Measurements from ENCODE around the gene HYAL2. TPM values are rescaled to one million over a fixed set of nuclear protein-coding genes. Genes with fewer than 3 reads are reported as not detected.
A peak's percentile ranks its signal among the peaks of the same experiment; 100 is the strongest.

The HYAL2 gene, protein sequence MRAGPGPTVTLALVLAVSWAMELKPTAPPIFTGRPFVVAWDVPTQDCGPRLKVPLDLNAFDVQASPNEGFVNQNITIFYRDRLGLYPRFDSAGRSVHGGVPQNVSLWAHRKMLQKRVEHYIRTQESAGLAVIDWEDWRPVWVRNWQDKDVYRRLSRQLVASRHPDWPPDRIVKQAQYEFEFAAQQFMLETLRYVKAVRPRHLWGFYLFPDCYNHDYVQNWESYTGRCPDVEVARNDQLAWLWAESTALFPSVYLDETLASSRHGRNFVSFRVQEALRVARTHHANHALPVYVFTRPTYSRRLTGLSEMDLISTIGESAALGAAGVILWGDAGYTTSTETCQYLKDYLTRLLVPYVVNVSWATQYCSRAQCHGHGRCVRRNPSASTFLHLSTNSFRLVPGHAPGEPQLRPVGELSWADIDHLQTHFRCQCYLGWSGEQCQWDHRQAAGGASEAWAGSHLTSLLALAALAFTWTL
- total RNA-seq, result 1 to 10 TPM; 7.4 TPM

GRCh38 chr3:50322386-50323091 lies at the start of gene HYAL2:
Gene HYAL2 (minus strand): TSS chr3:50322745. CDS start chr3:50320489, 2,256 bp downstream.
- ATAC-seq, result no peak
- peak within 1 kb of the TSS; percentile 93 for H3K27ac Mint-ChIP-seq
- H3K4me3 Mint-ChIP-seq, result peak within 1 kb of the TSS; percentile 89
- no peaks in the 10 kb centered on the region for H3K27me3 Mint-ChIP-seq
- H3K4me1 Mint-ChIP-seq, result peaks cover 35% of the 10 kb centered on the region
- H3K36me3 Mint-ChIP-seq, result no peaks in the 10 kb centered on the region
- H3K9me3 Mint-ChIP-seq (ENCODE audit: low read depth), result no peaks in the 10 kb centered on the region
- CTCF ChIA-PET, result interaction anchor here (1.3 to 18.0 kb wide), 6 partner anchors 13 to 48 kb away, joined by 3 to 266 read pairs (median 14); partner anchors contain the start of genes HYAL1, HYAL3, IFRD2 and NAA80
- DNase-seq, result peak; percentile 40

GRCh38 chr3:50371133-50371685 lies 48.7 kb upstream of the HYAL2 start:
- Mint-ChIP-seq H3K4me3 (no peak overlapping the region), H3K27ac (no peak overlapping the region), H3K27me3 (no peaks in the 10 kb centered on the region), H3K4me1 (no peaks in the 10 kb centered on the region), H3K9me3 (ENCODE audit: low read depth) (no peaks in the 10 kb centered on the region), H3K36me3 (no peaks in the 10 kb centered on the region)
- CTCF ChIA-PET, result interaction anchor here (0.8 to 2.0 kb wide), 2 partner anchors 153 to 171 kb away, joined by 3 to 9 read pairs; no protein-coding TSS in a partner anchor
- ATAC-seq (no peak), DNase-seq (no peak)

DNA sequence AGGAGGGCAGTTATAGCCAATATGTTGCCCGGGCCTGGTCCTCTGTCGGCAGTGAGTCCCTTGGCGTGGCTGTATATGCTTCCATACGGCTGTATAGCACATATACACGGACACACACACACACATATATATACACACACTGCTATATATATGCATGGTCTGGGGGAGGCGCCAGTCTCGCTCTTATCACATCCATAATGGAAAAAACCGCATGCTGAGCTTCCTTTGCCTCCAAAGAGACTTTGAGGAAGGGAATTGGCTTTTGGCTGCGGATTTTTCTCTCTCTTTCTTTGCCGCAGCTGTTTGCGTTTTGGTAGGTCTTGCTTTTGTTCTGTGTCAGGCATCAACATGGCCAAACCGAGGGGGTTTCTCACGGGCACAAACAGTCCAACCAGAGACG lies 48.0 kb upstream of the HYAL2 start:
- no peak for ATAC-seq
- Mint-ChIP-seq H3K36me3 (no peaks in the 10 kb centered on the region), H3K4me1 (peaks cover 2% of the 10 kb centered on the region), H3K27ac (no peak overlapping the region), H3K27me3 (no peaks in the 10 kb centered on the region), H3K4me3 (no peak overlapping the region), H3K9me3 (ENCODE audit: low read depth) (no peaks in the 10 kb centered on the region)
- CTCF ChIA-PET, result interaction anchor here (0.8 to 2.0 kb wide), 2 partner anchors 153 to 172 kb away, joined by 3 to 9 read pairs; no protein-coding TSS in a partner anchor
- DNase-seq, result no peak

- H3K27me3 Mint-ChIP-seq, result no peaks in the 10 kb centered on the region
- DNase-seq (no peak), ATAC-seq (no peak)
- H3K4me3 Mint-ChIP-seq, result no peak overlapping the region
- CTCF ChIA-PET, result no interaction called here
- H3K4me1 Mint-ChIP-seq, result peaks cover 4% of the 10 kb centered on the region
- no peak overlapping the region for H3K27ac Mint-ChIP-seq
- H3K9me3 Mint-ChIP-seq (ENCODE audit: low read depth), result no peaks in the 10 kb centered on the region
- no peaks in the 10 kb centered on the region for H3K36me3 Mint-ChIP-seq
These were observed 46.6 kb upstream of the HYAL2 start for GRCh38 chr3:50369012-50369670.

- Mint-ChIP-seq H3K4me1 (peaks cover 4% of the 10 kb centered on the region), H3K4me3 (peak overlapping the region; percentile 75), H3K27me3 (no peaks in the 10 kb centered on the region), H3K36me3 (no peaks in the 10 kb centered on the region), H3K9me3 (ENCODE audit: low read depth) (no peaks in the 10 kb centered on the region), H3K27ac (peak overlapping the region; percentile 79)
- ATAC-seq, result no peak
- DNase-seq, result no peak
- CTCF ChIA-PET, result interaction anchor here (0.9 to 1.5 kb wide), 5 partner anchors 19 to 177 kb away, joined by 3 to 4 read pairs (median 4); partner anchors contain the start of gene ZMYND10
These were observed 43.3 kb upstream of the HYAL2 start for GRCh38 chr3:50365842-50366220.

- CTCF ChIA-PET, result interaction anchor here (0.9 to 1.3 kb wide), 5 partner anchors 18 to 100 kb away, joined by 3 to 4 read pairs (median 4); partner anchors contain the start of gene ZMYND10
- DNase-seq, result peak; percentile 97
- H3K27ac Mint-ChIP-seq, result peak overlapping the region; percentile 79
- ATAC-seq, result peak; percentile 99
- no peaks in the 10 kb centered on the region for H3K27me3 Mint-ChIP-seq
- no peaks in the 10 kb centered on the region for H3K36me3 Mint-ChIP-seq
- peak overlapping the region; percentile 75 for H3K4me3 Mint-ChIP-seq
- peaks cover 4% of the 10 kb centered on the region for H3K4me1 Mint-ChIP-seq
- H3K9me3 Mint-ChIP-seq (ENCODE audit: low read depth), result no peaks in the 10 kb centered on the region
These were observed 42.7 kb upstream of the HYAL2 start for GRCh38 chr3:50365080-50365841.

DNA sequence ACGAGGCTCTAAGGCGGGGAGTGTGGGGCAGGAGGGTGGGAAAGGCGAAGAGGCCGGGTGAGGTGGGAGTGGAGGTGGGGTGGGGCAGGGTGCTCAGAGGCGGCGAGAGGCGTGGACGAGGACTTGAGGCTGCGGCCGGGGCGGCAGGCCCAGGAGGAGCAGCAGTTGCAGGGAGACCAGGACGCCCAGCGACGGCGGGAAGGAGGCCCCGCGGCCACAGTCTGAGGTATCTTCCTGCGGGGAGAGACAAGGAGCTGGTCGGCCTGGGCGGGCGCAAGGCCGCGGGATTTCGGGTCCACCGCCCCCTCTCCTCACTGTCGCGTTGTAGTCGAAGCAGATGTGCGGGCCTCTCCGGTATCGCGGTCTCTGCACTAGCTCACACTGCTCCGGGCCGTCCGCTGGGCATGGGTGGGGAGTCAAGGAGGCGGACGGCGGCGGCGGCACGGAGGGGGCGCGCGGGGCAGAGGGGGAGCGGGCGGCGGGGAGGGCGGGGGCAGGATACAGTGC lies 42.1 kb upstream of the HYAL2 start:
- H3K36me3 Mint-ChIP-seq, result no peaks in the 10 kb centered on the region
- CTCF ChIA-PET, result interaction anchor here (0.9 to 1.3 kb wide), 4 partner anchors 18 to 178 kb away, joined by 3 to 4 read pairs (median 4); partner anchors contain the start of gene ZMYND10
- H3K27ac Mint-ChIP-seq, result no peak overlapping the region

DNA sequence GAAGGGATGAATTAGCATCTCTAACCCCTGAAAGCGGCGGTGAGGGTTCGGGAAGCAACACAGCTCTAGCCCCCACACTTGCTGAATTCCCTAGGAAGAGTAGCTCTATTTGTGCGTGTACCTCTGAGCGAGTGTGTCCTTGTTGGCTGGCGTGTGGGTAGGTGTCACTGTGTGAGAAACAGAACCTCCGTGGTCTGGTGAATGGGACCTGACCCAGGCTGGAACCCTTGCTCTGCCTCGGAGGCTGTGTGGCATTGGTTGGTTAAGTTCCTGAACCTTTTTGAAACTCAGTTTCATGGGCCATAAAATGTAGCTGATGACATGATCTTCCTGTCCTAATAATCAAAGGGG lies 37.2 kb upstream of the HYAL2 start:
- ATAC-seq, result no peak
- CTCF ChIA-PET, result interaction anchor here (0.7 to 2.3 kb wide), 4 partner anchors 9 to 182 kb away, joined by 4 to 6 read pairs (median 4); partner anchors contain the start of genes CYB561D2 and NPRL2
- DNase-seq, result no peak
- Mint-ChIP-seq H3K9me3 (ENCODE audit: low read depth) (no peaks in the 10 kb centered on the region), H3K27me3 (no peaks in the 10 kb centered on the region), H3K4me3 (peak overlapping the region; percentile 93), H3K27ac (peak overlapping the region; percentile 89), H3K4me1 (peaks cover 39% of the 10 kb centered on the region), H3K36me3 (peaks cover 2% of the 10 kb centered on the region)

More for the DNA sequence above, 42.1 kb upstream of the HYAL2 start:
- DNase-seq (no peak), ATAC-seq (no peak)
- H3K27me3 Mint-ChIP-seq, result no peaks in the 10 kb centered on the region
- no peaks in the 10 kb centered on the region for H3K9me3 Mint-ChIP-seq (ENCODE audit: low read depth)
- H3K4me1 Mint-ChIP-seq, result peaks cover 10% of the 10 kb centered on the region
- H3K4me3 Mint-ChIP-seq, result peak overlapping the region; percentile 75

DNA sequence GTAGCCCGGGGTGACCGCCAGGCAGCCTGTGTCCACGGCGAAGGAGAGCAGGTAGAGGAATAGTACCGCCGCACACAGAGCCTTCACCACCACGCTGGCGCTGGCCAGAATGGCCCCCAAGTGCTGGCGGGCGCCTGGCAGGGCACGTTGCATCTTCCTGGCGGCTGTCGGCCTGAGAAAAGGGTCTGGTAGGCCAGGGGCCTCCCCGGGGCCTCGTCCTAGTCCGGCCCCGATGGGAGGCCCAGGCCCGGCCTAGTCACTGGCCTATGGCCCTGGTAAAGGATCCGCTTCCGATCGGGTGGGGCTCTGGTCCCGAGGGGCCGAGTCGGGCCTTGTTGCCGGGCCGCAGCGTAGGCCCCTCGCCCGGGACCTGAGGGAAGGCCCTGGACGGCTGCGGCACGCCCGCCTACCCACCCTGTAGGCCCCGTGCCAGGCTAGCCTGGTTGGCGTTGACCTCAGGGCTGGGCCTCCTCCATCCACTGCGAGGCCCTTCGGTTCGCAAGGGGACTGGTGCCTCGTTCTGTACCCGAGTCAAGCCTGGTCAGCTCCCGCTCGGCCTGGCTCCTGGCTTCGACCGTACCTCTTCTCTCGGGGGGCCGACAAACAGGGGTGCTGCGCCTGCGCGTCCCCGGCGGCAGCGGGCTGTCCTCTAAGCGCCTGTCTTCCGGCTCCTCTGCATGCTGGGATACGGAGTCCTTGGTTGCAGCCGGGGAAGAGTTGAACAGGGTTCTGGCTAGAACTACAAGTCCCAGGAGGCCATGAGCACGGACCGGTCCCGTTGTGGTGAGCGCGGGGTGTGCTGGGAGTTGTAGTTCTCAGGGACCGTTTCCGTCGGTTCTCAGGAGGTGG lies 36.6 kb upstream of the HYAL2 start, which contains the start of gene TMEM115:
TMEM115 (minus strand) TSS at position 611 of the 849 bp plus-strand sequence; CDS start at position 153, 458 bp downstream.
- Mint-ChIP-seq H3K36me3 (peaks cover 7% of the 10 kb centered on the region), H3K27ac (peak within 1 kb of the TSS; percentile 89), H3K4me3 (peak within 1 kb of the TSS; percentile 93), H3K9me3 (ENCODE audit: low read depth) (no peaks in the 10 kb centered on the region), H3K4me1 (peaks cover 43% of the 10 kb centered on the region), H3K27me3 (no peaks in the 10 kb centered on the region)
- DNase-seq (peak; percentile 99), ATAC-seq (peak; percentile 100)
- CTCF ChIA-PET, result interaction anchor here (0.7 to 2.3 kb wide), 4 partner anchors 8 to 183 kb away, joined by 4 to 6 read pairs (median 4); partner anchors contain the start of genes CYB561D2 and NPRL2

DNA sequence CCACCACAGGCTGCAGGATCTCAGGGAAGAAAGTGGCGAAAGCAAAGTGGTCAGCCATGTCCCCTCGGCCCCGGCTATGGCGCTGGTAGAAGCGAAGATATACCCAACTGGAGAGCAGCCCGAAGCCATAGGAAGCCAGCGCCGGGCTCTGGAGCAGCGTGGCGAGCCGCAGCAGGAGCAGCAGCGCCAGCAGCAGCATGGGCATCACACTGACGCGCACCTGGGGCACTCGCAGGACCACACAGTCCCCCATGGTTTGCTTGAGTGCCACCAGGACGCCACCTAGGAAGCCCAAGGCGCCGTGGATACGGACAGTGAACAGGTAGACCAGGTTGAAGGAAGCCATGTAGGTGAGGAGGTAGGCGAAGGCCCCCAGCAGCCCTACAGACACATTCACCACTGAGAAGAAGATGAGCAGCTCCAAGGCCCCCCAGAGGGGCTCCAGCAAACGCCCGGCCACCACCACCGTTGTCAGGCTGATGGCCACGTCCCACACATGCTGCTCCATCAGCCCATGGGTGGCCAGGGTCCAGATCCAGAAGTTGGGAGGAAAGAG lies 35.9 kb upstream of the HYAL2 start:
- no peak for ATAC-seq
- Mint-ChIP-seq H3K36me3 (peaks cover 8% of the 10 kb centered on the region), H3K27me3 (no peaks in the 10 kb centered on the region), H3K27ac (peak overlapping the region; percentile 84), H3K4me1 (peaks cover 44% of the 10 kb centered on the region), H3K4me3 (peak overlapping the region; percentile 93), H3K9me3 (ENCODE audit: low read depth) (no peaks in the 10 kb centered on the region)
- DNase-seq, result no peak
- CTCF ChIA-PET, result interaction anchor here (2.1 to 2.3 kb wide), 2 partner anchors 11 to 184 kb away, joined by 6 to 20 read pairs; no protein-coding TSS in a partner anchor

GRCh38 chr3:50357481-50357880 lies 34.9 kb upstream of the HYAL2 start:
- H3K36me3 Mint-ChIP-seq, result peaks cover 10% of the 10 kb centered on the region
- H3K9me3 Mint-ChIP-seq (ENCODE audit: low read depth), result no peaks in the 10 kb centered on the region
- CTCF ChIA-PET, result interaction anchor here (0.8 to 2.1 kb wide), 7 partner anchors 10 to 185 kb away, joined by 3 to 20 read pairs (median 4); partner anchors contain the start of genes HYAL3, NAA80 and ZMYND10
- peak overlapping the region; percentile 45 for H3K27ac Mint-ChIP-seq
- no peaks in the 10 kb centered on the region for H3K27me3 Mint-ChIP-seq
- peak overlapping the region; percentile 93 for H3K4me3 Mint-ChIP-seq
- no peak for DNase-seq
- H3K4me1 Mint-ChIP-seq, result peaks cover 47% of the 10 kb centered on the region
- no peak for ATAC-seq
